ENCODE results near the gene PCOLCE2. TPM values are rescaled to one million over a fixed set of nuclear protein-coding genes. Genes with fewer than 3 reads are reported as not detected.

The PCOLCE2 gene
- total and polyA plus RNA-seq, 2 donors (not counting 1 experiment from before 2014, with no cell fraction given): 4.8 to 26.3 TPM

DNA sequence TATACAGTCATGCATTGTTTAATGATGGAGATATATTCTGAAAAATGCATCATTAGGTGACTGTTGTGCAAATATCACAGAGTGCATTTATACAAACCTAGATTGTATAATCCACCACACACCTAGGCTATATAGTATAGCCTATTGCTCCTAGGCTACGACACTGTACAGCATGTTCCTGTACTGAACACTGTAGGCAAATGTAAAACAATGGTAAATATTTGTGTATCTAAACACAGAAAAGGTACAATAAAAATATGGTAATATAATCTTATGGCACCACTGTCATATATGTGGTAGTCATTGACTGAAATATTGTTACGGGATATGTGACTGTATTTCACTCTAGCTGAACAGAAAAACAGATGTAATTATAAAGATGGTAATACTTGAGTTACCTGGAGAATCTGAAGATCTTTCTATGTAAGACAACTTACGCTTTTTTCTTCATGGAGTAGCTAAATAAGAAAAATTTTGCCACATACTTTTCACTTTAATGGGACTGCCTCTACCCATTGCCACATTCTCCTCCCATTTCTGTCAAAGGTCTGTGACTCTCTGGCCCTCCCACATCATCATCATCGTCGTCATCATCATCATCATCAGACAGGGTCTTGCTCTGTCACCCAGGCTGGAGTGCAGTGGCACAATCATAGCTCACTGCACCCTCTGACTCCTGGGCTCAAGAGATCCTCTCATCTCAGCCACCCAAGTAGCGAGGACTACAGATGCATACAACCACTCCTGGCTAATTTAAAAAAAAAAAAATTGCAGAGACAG is 7.2 kb downstream of the PCOLCE2 start:
- Histone ChIP-seq H3K4me3 (replicated peaks in 1 of 4; ENCODE audit: control extremely low read depth in 1 of 4, insufficient read depth in 1 of 4, low read depth in 3 of 4, low read length in 4 of 4) (no peak overlapping the region), H2AFZ (ENCODE audit: low read length) (no peak overlapping the region), H3K79me2 (ENCODE audit: control insufficient read depth, insufficient read depth, low read length) (no peaks in the 10 kb centered on the region), H3K9ac (ENCODE audit: insufficient read depth, low read length) (no peak overlapping the region), H3K27ac (ENCODE audit: insufficient read depth, low read length) (no peak overlapping the region), H3K4me2 (ENCODE audit: extremely low read depth, insufficient read depth, low read length) (no peak overlapping the region), H4K20me1 (ENCODE audit: control insufficient read depth, extremely low read depth, insufficient read depth, low read length) (no peaks in the 10 kb centered on the region), H3K27me3 (ENCODE audit: control insufficient read depth, insufficient read depth, low read length) (no peaks in the 10 kb centered on the region), H3K36me3 (ENCODE audit: control insufficient read depth, insufficient read depth, low read length) (no peaks in the 10 kb centered on the region), H3K4me1 (ENCODE audit: control insufficient read depth, extremely low read depth, insufficient read depth, low read length) (no peaks in the 10 kb centered on the region), H3K9me3 (ENCODE audit: control insufficient read depth, insufficient read depth, low read depth, low read length) (no peaks in the 10 kb centered on the region)
- TF ChIP-seq, protein P1, sequence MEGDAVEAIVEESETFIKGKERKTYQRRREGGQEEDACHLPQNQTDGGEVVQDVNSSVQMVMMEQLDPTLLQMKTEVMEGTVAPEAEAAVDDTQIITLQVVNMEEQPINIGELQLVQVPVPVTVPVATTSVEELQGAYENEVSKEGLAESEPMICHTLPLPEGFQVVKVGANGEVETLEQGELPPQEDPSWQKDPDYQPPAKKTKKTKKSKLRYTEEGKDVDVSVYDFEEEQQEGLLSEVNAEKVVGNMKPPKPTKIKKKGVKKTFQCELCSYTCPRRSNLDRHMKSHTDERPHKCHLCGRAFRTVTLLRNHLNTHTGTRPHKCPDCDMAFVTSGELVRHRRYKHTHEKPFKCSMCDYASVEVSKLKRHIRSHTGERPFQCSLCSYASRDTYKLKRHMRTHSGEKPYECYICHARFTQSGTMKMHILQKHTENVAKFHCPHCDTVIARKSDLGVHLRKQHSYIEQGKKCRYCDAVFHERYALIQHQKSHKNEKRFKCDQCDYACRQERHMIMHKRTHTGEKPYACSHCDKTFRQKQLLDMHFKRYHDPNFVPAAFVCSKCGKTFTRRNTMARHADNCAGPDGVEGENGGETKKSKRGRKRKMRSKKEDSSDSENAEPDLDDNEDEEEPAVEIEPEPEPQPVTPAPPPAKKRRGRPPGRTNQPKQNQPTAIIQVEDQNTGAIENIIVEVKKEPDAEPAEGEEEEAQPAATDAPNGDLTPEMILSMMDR (conservative IDR thresholded peaks at IDR 0.05 in 1 of 2, IDR thresholded peaks at IDR 0.05 in 1 of 2; ENCODE audit: low read depth in 1 of 2, low read length in 2 of 2): no peak
- no peak for DNase-seq (ENCODE audit: low read depth in 2 of 2)

DNA sequence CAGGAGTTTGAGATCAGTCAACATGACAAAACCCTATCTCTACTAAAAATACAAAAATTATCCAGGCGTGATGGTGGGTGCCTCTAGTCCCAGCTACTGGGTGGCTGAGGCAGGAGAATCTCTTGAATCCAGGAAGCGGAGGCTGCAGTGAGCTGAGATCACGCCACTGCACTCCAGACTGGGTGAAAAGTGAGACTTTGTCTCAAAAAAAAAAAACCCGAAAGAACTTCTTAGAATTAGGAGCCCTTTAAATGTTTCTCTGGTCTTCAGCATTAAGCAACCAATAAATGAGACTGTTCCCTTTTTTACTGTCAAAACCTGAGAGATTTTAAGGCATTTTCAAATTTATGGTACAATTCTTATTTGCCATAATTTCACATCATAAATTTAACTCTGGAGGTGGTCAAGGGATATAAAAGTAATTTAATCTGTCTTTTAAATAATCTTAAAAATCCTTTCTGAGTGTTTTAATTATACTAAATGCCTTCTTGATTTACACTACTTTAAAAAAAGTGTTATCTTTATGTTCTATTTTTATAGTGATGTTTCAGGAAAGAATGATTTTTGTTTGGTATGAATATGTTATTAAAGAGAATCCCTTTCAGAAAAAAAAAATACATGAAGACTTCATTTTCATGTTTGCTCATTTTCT is 10.1 kb downstream of the PCOLCE2 start:
- no peaks in the 10 kb centered on the region for H3K36me3 ChIP-seq (ENCODE audit: control insufficient read depth, insufficient read depth, low read length)
- no peaks in the 10 kb centered on the region for H3K79me2 ChIP-seq (ENCODE audit: control insufficient read depth, insufficient read depth, low read length)
- no peaks in the 10 kb centered on the region for H4K20me1 ChIP-seq (ENCODE audit: control insufficient read depth, extremely low read depth, insufficient read depth, low read length)
- TF ChIP-seq, protein P1 (conservative IDR thresholded peaks at IDR 0.05 in 1 of 2, IDR thresholded peaks at IDR 0.05 in 1 of 2; ENCODE audit: low read depth in 1 of 2, low read length in 2 of 2): no peak
- TF ChIP-seq EZH2 (IDR thresholded peaks at IDR 0.05; ENCODE audit: low read length, missing control alignments): no peak
- DNase-seq (ENCODE audit: low read depth in 2 of 2): no peak
- no peak overlapping the region for H3K4me2 ChIP-seq (ENCODE audit: extremely low read depth, insufficient read depth, low read length)
- no peak overlapping the region for H3K4me3 ChIP-seq (replicated peaks in 1 of 4; ENCODE audit: control extremely low read depth in 1 of 4, insufficient read depth in 1 of 4, low read depth in 3 of 4, low read length in 4 of 4)
- no peak overlapping the region for H3K27ac ChIP-seq (ENCODE audit: insufficient read depth, low read length)
- H2AFZ ChIP-seq (ENCODE audit: low read length): no peak overlapping the region
- H3K9ac ChIP-seq (ENCODE audit: insufficient read depth, low read length): no peak overlapping the region
- H3K9me3 ChIP-seq (ENCODE audit: control insufficient read depth, insufficient read depth, low read depth, low read length): no peaks in the 10 kb centered on the region
- H3K27me3 ChIP-seq (ENCODE audit: control insufficient read depth, insufficient read depth, low read length): no peaks in the 10 kb centered on the region
- H3K4me1 ChIP-seq (ENCODE audit: control insufficient read depth, extremely low read depth, insufficient read depth, low read length): no peaks in the 10 kb centered on the region

DNA sequence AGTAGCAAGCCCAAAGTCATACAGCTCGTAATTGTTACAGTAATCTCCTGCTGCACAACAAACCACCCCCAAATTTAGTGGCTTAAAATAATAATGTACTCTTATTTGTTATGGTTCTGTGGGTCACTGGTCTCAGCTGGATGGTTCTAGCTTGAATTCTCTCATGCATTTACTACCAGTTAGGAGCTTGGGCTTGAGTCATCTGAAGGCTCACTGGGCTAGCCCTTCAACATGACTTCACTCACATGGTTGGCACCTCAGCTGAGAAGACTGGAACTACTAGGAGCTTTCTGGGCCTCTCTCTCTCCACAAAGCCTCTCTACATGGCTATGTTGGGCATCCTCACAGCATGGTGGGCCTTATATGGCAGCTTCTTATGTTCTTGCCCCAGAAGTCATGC is 12.5 kb downstream of the PCOLCE2 start:
- no peaks in the 10 kb centered on the region for H3K27me3 ChIP-seq (ENCODE audit: control insufficient read depth, insufficient read depth, low read length)
- H3K9ac ChIP-seq (ENCODE audit: insufficient read depth, low read length): no peak overlapping the region
- no peak for DNase-seq (ENCODE audit: low read depth in 2 of 2)
- no peaks in the 10 kb centered on the region for H3K9me3 ChIP-seq (ENCODE audit: control insufficient read depth, insufficient read depth, low read depth, low read length)
- no peaks in the 10 kb centered on the region for H3K4me1 ChIP-seq (ENCODE audit: control insufficient read depth, extremely low read depth, insufficient read depth, low read length)
- no peaks in the 10 kb centered on the region for H4K20me1 ChIP-seq (ENCODE audit: control insufficient read depth, extremely low read depth, insufficient read depth, low read length)
- H3K36me3 ChIP-seq (ENCODE audit: control insufficient read depth, insufficient read depth, low read length): no peaks in the 10 kb centered on the region
- H3K4me2 ChIP-seq (ENCODE audit: extremely low read depth, insufficient read depth, low read length): no peak overlapping the region
- H3K4me3 ChIP-seq (replicated peaks in 1 of 4; ENCODE audit: control extremely low read depth in 1 of 4, insufficient read depth in 1 of 4, low read depth in 3 of 4, low read length in 4 of 4): no peak overlapping the region
- no peak overlapping the region for H2AFZ ChIP-seq (ENCODE audit: low read length)
- no peaks in the 10 kb centered on the region for H3K79me2 ChIP-seq (ENCODE audit: control insufficient read depth, insufficient read depth, low read length)
- H3K27ac ChIP-seq (ENCODE audit: insufficient read depth, low read length): no peak overlapping the region
- TF ChIP-seq, protein P1 (conservative IDR thresholded peaks at IDR 0.05 in 1 of 2, IDR thresholded peaks at IDR 0.05 in 1 of 2; ENCODE audit: low read depth in 1 of 2, low read length in 2 of 2): no peak
- no peak for TF ChIP-seq EZH2 (IDR thresholded peaks at IDR 0.05; ENCODE audit: low read length, missing control alignments)
